Loucy (cell line): ENCODE results near the gene SCN4A.
"Not testable (repeated sequence)": the region's sequence is repeated elsewhere in the genome, so short reads cannot be mapped to it uniquely, and the experiment has no call there.

ENCODE experiments used
- EZH2phosphoT487 ChIP-seq: fragments of 200-600 bp; IDR thresholded peaks from 2 replicates; pipeline ENCODE4 v1.6.1; 2018; ENCODE audit warnings: antibody characterized with exemption, mild to moderate bottlenecking, moderate library complexity, borderline replicate concordance
- TF ChIP-seq, protein P1 (sequence below): fragments of 200-600 bp; sonication (generic); conservative IDR thresholded peaks from 2 replicates; pipeline ENCODE4 v1.5.1; 2014; ENCODE audit warnings: mild to moderate bottlenecking, antibody characterized with exemption, low read length

- TF ChIP-seq EZH2phosphoT487: not testable (repeated sequence)
- TF ChIP-seq, protein P1, sequence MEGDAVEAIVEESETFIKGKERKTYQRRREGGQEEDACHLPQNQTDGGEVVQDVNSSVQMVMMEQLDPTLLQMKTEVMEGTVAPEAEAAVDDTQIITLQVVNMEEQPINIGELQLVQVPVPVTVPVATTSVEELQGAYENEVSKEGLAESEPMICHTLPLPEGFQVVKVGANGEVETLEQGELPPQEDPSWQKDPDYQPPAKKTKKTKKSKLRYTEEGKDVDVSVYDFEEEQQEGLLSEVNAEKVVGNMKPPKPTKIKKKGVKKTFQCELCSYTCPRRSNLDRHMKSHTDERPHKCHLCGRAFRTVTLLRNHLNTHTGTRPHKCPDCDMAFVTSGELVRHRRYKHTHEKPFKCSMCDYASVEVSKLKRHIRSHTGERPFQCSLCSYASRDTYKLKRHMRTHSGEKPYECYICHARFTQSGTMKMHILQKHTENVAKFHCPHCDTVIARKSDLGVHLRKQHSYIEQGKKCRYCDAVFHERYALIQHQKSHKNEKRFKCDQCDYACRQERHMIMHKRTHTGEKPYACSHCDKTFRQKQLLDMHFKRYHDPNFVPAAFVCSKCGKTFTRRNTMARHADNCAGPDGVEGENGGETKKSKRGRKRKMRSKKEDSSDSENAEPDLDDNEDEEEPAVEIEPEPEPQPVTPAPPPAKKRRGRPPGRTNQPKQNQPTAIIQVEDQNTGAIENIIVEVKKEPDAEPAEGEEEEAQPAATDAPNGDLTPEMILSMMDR: not testable (repeated sequence)
Measured at GRCh38 chr17:63915753-63916152, 57.0 kb downstream of the SCN4A start.
